ENCODE data around the gene CTRL. TPM values are rescaled to one million over a fixed set of nuclear protein-coding genes. Genes with fewer than 3 reads are reported as not detected.

Gene CTRL
- total RNA-seq, 4 donors from 2014 or later, result 2.4 to 5.3 (median 3.8) TPM

- H3K4me3 ChIP-seq, result no peak overlapping the region
- H3K27me3 ChIP-seq, result no peaks in the 10 kb centered on the region
- TF ChIP-seq CTCF (IDR thresholded peaks at IDR 0.05) (no peak), POLR2A (IDR thresholded peaks at IDR 0.05) (no peak)
- H3K4me1 ChIP-seq, result peaks cover 0 to 22% (median 0%) of the 10 kb centered on the region in 4 donors
- H3K27ac ChIP-seq, result no peak overlapping the region
- no peaks in the 10 kb centered on the region for H3K9me3 ChIP-seq
- H3K36me3 ChIP-seq, result peaks cover 0 to 92% (median 7%) of the 10 kb centered on the region in 3 donors
- DNase-seq, result no peak
These were observed 51.7 kb downstream of the CTRL start for GRCh38 chr16:67879936-67880335.

Small RNAs within 50 kb of the gene (small RNA-seq; reads per million reads assigned to genes)
- gene NRN1L, result 0 reads per million in 2 donors

Other genes starting within 250 kb of the CTRL start
- 10 to 100 TPM in 3 of 4 donors, 1 to 10 TPM in 1; 9.9 to 40.7 (median 24.6) TPM for gene GFOD2, start 212.5 kb downstream of the CTRL start, total RNA-seq
- gene RANBP10, start 125.3 kb downstream of the CTRL start, total RNA-seq, result 10 to 100 TPM; 15.2 to 29.9 (median 24.0) TPM
- gene TSNAXIP1, start 125.0 kb downstream of the CTRL start, total RNA-seq, result 1 to 10 TPM in 1 of 4 donors, under 1 TPM in 2, not detected in 1; 0.35 to 7.4 (median 0.94) TPM
- 10 to 100 TPM; 23.9 to 38.2 (median 31.7) TPM for gene THAP11, start 89.5 kb downstream of the CTRL start, total RNA-seq
- 10 to 100 TPM; 55.5 to 82.5 (median 69.1) TPM for gene NUTF2, start 84.9 kb downstream of the CTRL start, total RNA-seq
- 100 to 1,000 TPM in 2 of 4 donors, 10 to 100 TPM in 2; 64.8 to 138 (median 94.6) TPM for gene CENPT, start 84.2 kb downstream of the CTRL start, total RNA-seq
- 100 to 1,000 TPM in 2 of 4 donors, 10 to 100 TPM in 2; 94.2 to 154 (median 114) TPM for gene EDC4, start 58.8 kb downstream of the CTRL start, total RNA-seq
- 10 to 100 TPM in 1 of 4 donors, not detected in 3; 10.0 TPM for gene NRN1L, start 47.0 kb downstream of the CTRL start, total RNA-seq
- 10 to 100 TPM; 26.4 to 60.2 (median 35.5) TPM for gene PSKH1, start 38.6 kb downstream of the CTRL start, total RNA-seq
- 100 to 1,000 TPM in 1 of 4 donors, 10 to 100 TPM in 3; 62.0 to 106 (median 79.9) TPM for gene PSMB10, start 5.0 kb upstream of the CTRL start, total RNA-seq
- 10 to 100 TPM in 1 of 4 donors, 1 to 10 TPM in 3; 3.6 to 19.0 (median 4.6) TPM for gene LCAT, start 12.3 kb upstream of the CTRL start, total RNA-seq
- 10 to 100 TPM; 10.7 to 83.3 (median 33.6) TPM for gene SLC12A4, start 36.8 kb upstream of the CTRL start, total RNA-seq
- not detected for gene DPEP3, start 48.6 kb upstream of the CTRL start, total RNA-seq
- 10 to 100 TPM in 2 of 4 donors, 1 to 10 TPM in 2; 1.1 to 12.4 (median 6.6) TPM for gene DPEP2, start 67.6 kb upstream of the CTRL start, total RNA-seq
- not detected for gene DPEP2NB, start 84.0 kb upstream of the CTRL start, total RNA-seq
- 1 to 10 TPM; 3.4 to 6.7 (median 4.1) TPM for gene DDX28, start 91.4 kb upstream of the CTRL start, total RNA-seq
- 10 to 100 TPM; 15.3 to 38.8 (median 21.2) TPM for gene DUS2, start 91.4 kb upstream of the CTRL start, total RNA-seq
- gene NFATC3, start 153.5 kb upstream of the CTRL start, total RNA-seq, result 10 to 100 TPM; 40.5 to 72.0 (median 61.0) TPM